Endothelial cell of hepatic sinusoid (primary cell): ENCODE results near the gene TNIK.
"Not testable (repeated sequence)": the region's sequence is repeated elsewhere in the genome, so short reads cannot be mapped to it uniquely, and the experiment has no call there.

Source experiments
- in situ Hi-C: cut with HindIII; loops from 2 replicates; pipeline ENCODE4 v1.10.0; 2017; ENCODE audit warnings: low sequenced_read_pairs

The TNIK gene

GRCh38 chr3:171320750-171321558 is 139.3 kb downstream of the TNIK start:
- in situ Hi-C loops = loop anchor here (5.0 kb wide), 1 partner anchor 86 kb away; no protein-coding TSS in a partner anchor

GRCh38 chr3:171317171-171317570 is 143.0 kb downstream of the TNIK start:
- in situ Hi-C loops = no loop called here

- in situ Hi-C loops = no loop called here
Measured at GRCh38 chr3:171315919-171316318, 144.3 kb downstream of the TNIK start.

GRCh38 chr3:171315101-171315500 is 145.1 kb downstream of the TNIK start:
- in situ Hi-C loops = no loop called here

- in situ Hi-C loops = no loop called here
Measured at GRCh38 chr3:171314341-171314740, 145.9 kb downstream of the TNIK start.

- in situ Hi-C loops = no loop called here
Measured at GRCh38 chr3:171313702-171314101, 146.5 kb downstream of the TNIK start.

GRCh38 chr3:171312741-171313140 is 147.5 kb downstream of the TNIK start:
- in situ Hi-C loops = no loop called here

GRCh38 chr3:171311784-171312183 is 148.4 kb downstream of the TNIK start:
- in situ Hi-C loops = no loop called here

- in situ Hi-C loops = no loop called here
Measured at GRCh38 chr3:171309906-171310359, 150.3 kb downstream of the TNIK start.

- in situ Hi-C loops = no loop called here
Measured at GRCh38 chr3:171307988-171308387, 152.2 kb downstream of the TNIK start.

- in situ Hi-C loops = no loop called here
Measured at GRCh38 chr3:171307046-171307585, 153.1 kb downstream of the TNIK start.

GRCh38 chr3:171306631-171307030 is 153.6 kb downstream of the TNIK start:
- in situ Hi-C loops = no loop called here

GRCh38 chr3:171305823-171306222 is 154.4 kb downstream of the TNIK start:
- in situ Hi-C loops = not testable (repeated sequence)

- in situ Hi-C loops = not testable (repeated sequence)
Measured at GRCh38 chr3:171304498-171304897, 155.7 kb downstream of the TNIK start.

- in situ Hi-C loops = not testable (repeated sequence)
Measured at GRCh38 chr3:171304017-171304416, 156.2 kb downstream of the TNIK start.

GRCh38 chr3:171301998-171302397 is 158.2 kb downstream of the TNIK start:
- in situ Hi-C loops = no loop called here

- in situ Hi-C loops = no loop called here
Measured at GRCh38 chr3:171301002-171301401, 159.2 kb downstream of the TNIK start.

GRCh38 chr3:171297951-171298350 is 162.3 kb downstream of the TNIK start:
- in situ Hi-C loops = no loop called here

- in situ Hi-C loops = no loop called here
Measured at GRCh38 chr3:171297207-171297606, 163.0 kb downstream of the TNIK start.

GRCh38 chr3:171295484-171296373 is 164.5 kb downstream of the TNIK start:
- in situ Hi-C loops = no loop called here

- in situ Hi-C loops = no loop called here
Measured at GRCh38 chr3:171293142-171293782, 166.9 kb downstream of the TNIK start.
